ENCODE data around the gene ZFYVE27. TPM values are rescaled to one million over a fixed set of nuclear protein-coding genes. Genes with fewer than 3 reads are reported as not detected.

The ZFYVE27 gene
- total and polyA plus RNA-seq, 2 of the 4 experiments (the other 2 are of a cell fraction), result 13.1 to 22.2 TPM

DNA sequence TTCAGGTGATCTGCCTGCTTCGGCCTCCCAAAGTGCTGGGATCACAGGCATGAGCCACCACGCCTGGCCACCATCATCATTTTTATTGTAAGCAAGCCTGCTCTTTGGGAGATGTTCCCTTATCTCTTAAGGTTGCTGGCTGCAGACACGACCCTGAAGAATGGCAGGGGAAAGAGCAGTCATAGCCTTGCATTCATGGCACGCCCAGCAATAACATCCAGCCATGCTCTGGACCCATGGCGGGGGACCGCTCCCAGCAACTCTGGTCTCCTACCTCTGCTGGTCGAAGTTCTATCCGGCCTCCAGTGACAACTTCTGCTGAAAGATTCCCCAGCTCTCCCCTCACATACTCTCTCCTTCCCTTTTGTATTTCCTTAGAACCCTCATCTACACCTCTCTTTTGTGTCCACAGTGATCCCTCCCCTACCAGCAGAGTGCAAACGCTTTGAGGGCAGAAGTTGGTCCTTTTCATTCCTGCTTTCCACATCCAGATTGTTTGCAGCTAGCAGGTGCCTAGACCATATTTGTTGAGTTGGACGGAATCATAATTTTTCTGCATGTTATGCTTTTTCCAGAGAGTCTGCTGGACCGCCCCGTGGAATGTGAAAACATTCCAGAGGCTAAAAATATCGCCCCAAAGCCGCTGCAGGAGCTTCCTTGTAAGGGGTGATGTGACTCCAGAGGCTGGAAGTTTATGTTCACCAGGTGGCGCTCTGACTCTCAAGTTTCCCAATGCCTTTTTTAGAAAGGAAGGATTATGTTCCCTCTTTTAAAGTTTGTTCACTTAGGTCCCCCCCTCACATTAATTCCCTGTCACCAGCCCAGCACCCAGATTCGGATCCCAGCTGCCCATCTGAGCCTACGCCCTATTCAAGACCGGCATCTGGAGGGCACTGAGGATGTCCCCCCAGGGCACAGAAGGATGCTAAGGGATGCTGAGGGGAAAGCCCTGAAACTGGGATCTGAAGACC lies 27.7 kb upstream of the ZFYVE27 start:
- ATAC-seq (ENCODE audit: low read depth) (peak; percentile 44), DNase-seq (peak; percentile 88)
- dilution Hi-C loops (cut with HindIII; ENCODE audit: low sequenced_read_pairs, unreplicated experiment) (no loop called here), intact Hi-C loops (cut with micrococcal nuclease) (loop anchor here (1.0 kb wide), 1 partner anchor 22 kb away; no protein-coding TSS in a partner anchor), in situ Hi-C loops (cut with MboI; ENCODE audit: low sequenced_read_pairs) (no loop called here)
- Histone ChIP-seq H3K27me3 (ENCODE audit: control insufficient read depth, insufficient read depth, low read length) (no peaks in the 10 kb centered on the region), H2BK120ac (ENCODE audit: low read depth, low read length) (peak overlapping the region; percentile 80), H3K9ac (ENCODE audit: low read depth, low read length) (no peak overlapping the region), H3K56ac (ENCODE audit: extremely low read depth, insufficient read depth, low read length) (no peak overlapping the region), H3K14ac (replicated peaks; ENCODE audit: low read depth, low read length) (peak overlapping the region; percentile 64; the same call in 1 of the 2 replicates), H3K18ac (ENCODE audit: low read depth, low read length) (no peak overlapping the region), H2BK15ac (ENCODE audit: low read depth, low read length) (peak overlapping the region; percentile 77; the same call in 2 of the 3 replicates), H4K5ac (ENCODE audit: low read depth, low read length) (no peak overlapping the region), H2AK9ac (replicated peaks; ENCODE audit: low read depth, low read length, poor library complexity) (peak overlapping the region; percentile 68), H4K91ac (ENCODE audit: insufficient read depth, low read depth, low read length) (peak overlapping the region; percentile 57; the same call in 1 of the 2 replicates), H3K4ac (ENCODE audit: low read depth, low read length) (peak overlapping the region; percentile 92), H3K27ac (ENCODE audit: insufficient read depth, low read length) (peak overlapping the region; percentile 22; the same call in 1 of the 2 replicates), H2BK5ac (ENCODE audit: low read depth, low read length, poor library complexity, severe bottlenecking) (peak overlapping the region; percentile 29), H3K4me1 (ENCODE audit: control insufficient read depth, insufficient read depth, low read length) (peaks cover 12% of the 10 kb centered on the region), H4K8ac (ENCODE audit: low read depth in 2 of 2, low read length in 2 of 2) (peak overlapping the region in 1 of 2 experiments; percentile 78; a peak in 2 of 4 replicates), H3K4me3 (ENCODE audit: insufficient read depth, low read depth, low read length) (no peak overlapping the region), H2AK5ac (ENCODE audit: low read depth, low read length) (peak overlapping the region; percentile 83), H3K36me3 (ENCODE audit: control insufficient read depth, insufficient read depth, low read length) (no peaks in the 10 kb centered on the region), H4K20me1 (ENCODE audit: insufficient read depth, low read length) (no peaks in the 10 kb centered on the region), H2BK20ac (ENCODE audit: low read depth, low read length) (peak overlapping the region; percentile 69), H3K9me1 (ENCODE audit: insufficient read depth, low read length) (peaks cover 13% of the 10 kb centered on the region), H3K79me1 (ENCODE audit: low read depth in 1 of 2, low read length in 2 of 2) (peaks cover 5 to 10% of the 10 kb centered on the region in 2 experiments; a peak in 3 of 4 replicates), H3K4me2 (ENCODE audit: low read depth, low read length) (no peak overlapping the region), H2AFZ (replicated peaks; ENCODE audit: low read length, poor library complexity) (peak overlapping the region; percentile 83), H3K9me3 (ENCODE audit: control insufficient read depth, insufficient read depth, low read length) (no peaks in the 10 kb centered on the region), H3K23ac (ENCODE audit: low read depth, low read length) (no peak overlapping the region)
- TF ChIP-seq CEBPB (IDR thresholded peaks at IDR 0.05; ENCODE audit: low read depth, low read length) (peak; percentile 50; the same call in 1 of the 2 replicates), FOS (IDR thresholded peaks at IDR 0.05; ENCODE audit: low read depth, low read length) (no peak), RAD21 (IDR thresholded peaks at IDR 0.05; ENCODE audit: low read length) (peak; percentile 64), SMC3 (IDR thresholded peaks at IDR 0.05; ENCODE audit: low read depth, low read length) (peak; percentile 86)
- TF ChIP-seq, protein P1, sequence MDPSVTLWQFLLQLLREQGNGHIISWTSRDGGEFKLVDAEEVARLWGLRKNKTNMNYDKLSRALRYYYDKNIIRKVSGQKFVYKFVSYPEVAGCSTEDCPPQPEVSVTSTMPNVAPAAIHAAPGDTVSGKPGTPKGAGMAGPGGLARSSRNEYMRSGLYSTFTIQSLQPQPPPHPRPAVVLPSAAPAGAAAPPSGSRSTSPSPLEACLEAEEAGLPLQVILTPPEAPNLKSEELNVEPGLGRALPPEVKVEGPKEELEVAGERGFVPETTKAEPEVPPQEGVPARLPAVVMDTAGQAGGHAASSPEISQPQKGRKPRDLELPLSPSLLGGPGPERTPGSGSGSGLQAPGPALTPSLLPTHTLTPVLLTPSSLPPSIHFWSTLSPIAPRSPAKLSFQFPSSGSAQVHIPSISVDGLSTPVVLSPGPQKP (IDR thresholded peaks at IDR 0.05; ENCODE audit: borderline replicate concordance, low read depth, low read length), result no peak
- TF ChIP-seq, protein P2, sequence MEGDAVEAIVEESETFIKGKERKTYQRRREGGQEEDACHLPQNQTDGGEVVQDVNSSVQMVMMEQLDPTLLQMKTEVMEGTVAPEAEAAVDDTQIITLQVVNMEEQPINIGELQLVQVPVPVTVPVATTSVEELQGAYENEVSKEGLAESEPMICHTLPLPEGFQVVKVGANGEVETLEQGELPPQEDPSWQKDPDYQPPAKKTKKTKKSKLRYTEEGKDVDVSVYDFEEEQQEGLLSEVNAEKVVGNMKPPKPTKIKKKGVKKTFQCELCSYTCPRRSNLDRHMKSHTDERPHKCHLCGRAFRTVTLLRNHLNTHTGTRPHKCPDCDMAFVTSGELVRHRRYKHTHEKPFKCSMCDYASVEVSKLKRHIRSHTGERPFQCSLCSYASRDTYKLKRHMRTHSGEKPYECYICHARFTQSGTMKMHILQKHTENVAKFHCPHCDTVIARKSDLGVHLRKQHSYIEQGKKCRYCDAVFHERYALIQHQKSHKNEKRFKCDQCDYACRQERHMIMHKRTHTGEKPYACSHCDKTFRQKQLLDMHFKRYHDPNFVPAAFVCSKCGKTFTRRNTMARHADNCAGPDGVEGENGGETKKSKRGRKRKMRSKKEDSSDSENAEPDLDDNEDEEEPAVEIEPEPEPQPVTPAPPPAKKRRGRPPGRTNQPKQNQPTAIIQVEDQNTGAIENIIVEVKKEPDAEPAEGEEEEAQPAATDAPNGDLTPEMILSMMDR (conservative IDR thresholded peaks at IDR 0.05; ENCODE audit: low read depth, low read length), result peak; percentile 73
- POLR2A ChIA-PET (ENCODE audit: unreplicated experiment), result interaction anchor here (0.6 kb wide), 1 partner anchor 15 kb away, joined by 6 read pairs; no protein-coding TSS in a partner anchor
- WGBS, 2 experiments (ENCODE audit: extremely low coverage in 2 of 2, insufficient read length in 1 of 2), result 45% methylated on average over 11 of the region's 18 CpGs; no CpG with 5 or more reads in 1 of the 2 experiments
- CTCF ChIA-PET, result interaction anchor here (0.6 to 1.9 kb wide), 12 partner anchors 8 to 41 kb away, joined by 3 to 10 read pairs (median 6); partner anchors contain the start of gene AVPI1
- no TSS peak for BruUV-seq (replicated peaks)

Measured in IMR-90 (cell line).